HG02884 (cell line): Measurements from ENCODE around the gene ATL2.

Experiments used
- ATAC-seq: cut with Tn5 transposase; IDR thresholded peaks from one replicate; pipeline ENCODE4 v1.9.1; 2021; ENCODE audit warnings: mild to moderate bottlenecking, moderate library complexity; ENCODE audit not compliant: unreplicated experiment

Gene ATL2

GRCh38 chr2:38255211-38255610, 121.9 kb downstream of the ATL2 start:
- no peak for ATAC-seq

- ATAC-seq: no peak
Observed at GRCh38 chr2:38254796-38255195, 122.3 kb downstream of the ATL2 start.

- no peak for ATAC-seq
Observed at GRCh38 chr2:38251940-38252339, 125.1 kb downstream of the ATL2 start.

- ATAC-seq: no peak
Observed at GRCh38 chr2:38248707-38249106, 128.4 kb downstream of the ATL2 start.

- no peak for ATAC-seq
Observed at GRCh38 chr2:38248255-38248654, 128.8 kb downstream of the ATL2 start.

- ATAC-seq: no peak
Observed at GRCh38 chr2:38246105-38246504, 131.0 kb downstream of the ATL2 start.

- ATAC-seq: no peak
Observed at GRCh38 chr2:38245114-38245641, 131.9 kb downstream of the ATL2 start.

- no peak for ATAC-seq
Observed at GRCh38 chr2:38244301-38244700, 132.8 kb downstream of the ATL2 start.
